A549 (cell line): ENCODE results near the gene CHRD.

Experiments used
- EP300 ChIP-seq, 2 experiments: fragments of >200 bp; sonication (Bioruptor Twin); formaldehyde crosslinking; IDR thresholded peaks; 2 replicates in 1 of 2; 3 replicates in 1 of 2; pipeline ENCODE4 v1.6.1; 2016 to 2017
- HEYL ChIP-seq: fragments of 250-450 bp; sonication (Bioruptor Pico); IDR thresholded peaks from 2 replicates; pipeline ENCODE4 v1.8.0; 2021; ENCODE audit warnings: mild to moderate bottlenecking, moderate library complexity
- JUN ChIP-seq, 2 experiments: fragments of >200 bp; sonication (Bioruptor Twin); formaldehyde crosslinking; IDR thresholded peaks; 2 replicates in 1 of 2; 3 replicates in 1 of 2; pipeline ENCODE4 v1.6.1; 2016 to 2017
- JUNB ChIP-seq: fragments of >200 bp; sonication (Bioruptor Twin); formaldehyde crosslinking; IDR thresholded peaks from 2 replicates; pipeline ENCODE4 v1.6.1; 2016
- KDM1A ChIP-seq: fragments of 200-600 bp; sonication (generic); IDR thresholded peaks from 2 replicates; pipeline ENCODE4 v1.6.1; 2016; ENCODE audit warnings: low read depth, mild to moderate bottlenecking
- RCOR1 ChIP-seq: fragments of 150-350 bp; IDR thresholded peaks from 2 replicates; pipeline ENCODE4 v1.6.1; 2014; ENCODE audit warnings: antibody characterized with exemption, low read length, low read depth
- ZFP36 ChIP-seq: fragments of 450-650 bp; IDR thresholded peaks from 2 replicates; pipeline ENCODE4 v1.6.1; 2014; ENCODE audit warnings: borderline replicate concordance; ENCODE audit not compliant: partially characterized antibody
- TF ChIP-seq, protein P1 (sequence below): fragments of >200 bp; sonication (Bioruptor Twin); formaldehyde crosslinking; IDR thresholded peaks from 3 replicates; pipeline ENCODE4 v1.5.1; 2016
- TF ChIP-seq, protein P2 (sequence below): fragments of 450-650 bp; IDR thresholded peaks from 2 replicates; pipeline ENCODE4 v1.6.1; 2014; ENCODE audit warnings: antibody characterized with exemption

DNA sequence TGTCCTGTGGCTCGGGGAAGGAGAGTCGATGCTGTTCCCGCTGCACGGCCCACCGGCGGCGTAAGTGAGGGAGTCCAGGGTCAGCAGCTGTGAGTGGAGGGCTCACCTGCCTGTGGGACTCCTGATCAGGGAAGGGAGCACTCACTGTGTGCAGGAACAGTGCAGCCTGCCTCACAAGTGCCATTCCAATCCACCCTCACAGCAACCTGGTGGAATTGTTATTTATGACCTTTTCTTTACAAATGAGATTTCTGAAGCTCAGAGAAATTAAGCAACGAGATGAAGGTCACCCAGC, 9.0 kb downstream of the CHRD start:
- TF ChIP-seq, protein P1, sequence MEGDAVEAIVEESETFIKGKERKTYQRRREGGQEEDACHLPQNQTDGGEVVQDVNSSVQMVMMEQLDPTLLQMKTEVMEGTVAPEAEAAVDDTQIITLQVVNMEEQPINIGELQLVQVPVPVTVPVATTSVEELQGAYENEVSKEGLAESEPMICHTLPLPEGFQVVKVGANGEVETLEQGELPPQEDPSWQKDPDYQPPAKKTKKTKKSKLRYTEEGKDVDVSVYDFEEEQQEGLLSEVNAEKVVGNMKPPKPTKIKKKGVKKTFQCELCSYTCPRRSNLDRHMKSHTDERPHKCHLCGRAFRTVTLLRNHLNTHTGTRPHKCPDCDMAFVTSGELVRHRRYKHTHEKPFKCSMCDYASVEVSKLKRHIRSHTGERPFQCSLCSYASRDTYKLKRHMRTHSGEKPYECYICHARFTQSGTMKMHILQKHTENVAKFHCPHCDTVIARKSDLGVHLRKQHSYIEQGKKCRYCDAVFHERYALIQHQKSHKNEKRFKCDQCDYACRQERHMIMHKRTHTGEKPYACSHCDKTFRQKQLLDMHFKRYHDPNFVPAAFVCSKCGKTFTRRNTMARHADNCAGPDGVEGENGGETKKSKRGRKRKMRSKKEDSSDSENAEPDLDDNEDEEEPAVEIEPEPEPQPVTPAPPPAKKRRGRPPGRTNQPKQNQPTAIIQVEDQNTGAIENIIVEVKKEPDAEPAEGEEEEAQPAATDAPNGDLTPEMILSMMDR, result no peak
- TF ChIP-seq ZFP36 (no peak), EP300 (IDR thresholded peaks at IDR 0.05) (no peak), RCOR1 (no peak), JUN (IDR thresholded peaks at IDR 0.05) (no peak), JUNB (no peak), KDM1A (no peak), HEYL (no peak)
- TF ChIP-seq, protein P2, sequence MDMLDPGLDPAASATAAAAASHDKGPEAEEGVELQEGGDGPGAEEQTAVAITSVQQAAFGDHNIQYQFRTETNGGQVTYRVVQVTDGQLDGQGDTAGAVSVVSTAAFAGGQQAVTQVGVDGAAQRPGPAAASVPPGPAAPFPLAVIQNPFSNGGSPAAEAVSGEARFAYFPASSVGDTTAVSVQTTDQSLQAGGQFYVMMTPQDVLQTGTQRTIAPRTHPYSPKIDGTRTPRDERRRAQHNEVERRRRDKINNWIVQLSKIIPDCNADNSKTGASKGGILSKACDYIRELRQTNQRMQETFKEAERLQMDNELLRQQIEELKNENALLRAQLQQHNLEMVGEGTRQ, result no peak
